HL-60 (cell line): ENCODE data around the gene STN1.

ENCODE experiments used
- DNase-seq, 2 experiments: peaks; one replicate each; pipeline ENCODE4 v3.0.0-alpha.2; 2010 to 2020; ENCODE audit warnings: low read depth in 1 of 2, low spot score in 1 of 2
- H3K27ac ChIP-seq: fragments of 250-450 bp; sonication (Bioruptor Pico); replicated peaks from 2 replicates; pipeline ENCODE4 v1.5.1; 2020; ENCODE audit warnings: mild to moderate bottlenecking, moderate library complexity
- H3K27me3 ChIP-seq: fragments of 250-450 bp; sonication (Bioruptor Pico); 2 replicates; pipeline ENCODE4 v1.5.1; 2021; ENCODE audit warnings: mild to moderate bottlenecking, moderate library complexity; ENCODE audit not compliant: insufficient read depth, poor library complexity, severe bottlenecking
- H3K4me3 ChIP-seq: replicated peaks from 2 replicates; pipeline ENCODE4 v1.5.1; 2011; ENCODE audit warnings: mild to moderate bottlenecking, control low read depth, low read length; ENCODE audit not compliant: insufficient read depth
- CTCF ChIP-seq: IDR thresholded peaks from one replicate; pipeline ENCODE4 v1.5.1; 2011; ENCODE audit warnings: low read length, control low read depth, inconsistent platforms; ENCODE audit not compliant: insufficient read depth
- GABPA ChIP-seq: IDR thresholded peaks from 2 replicates; pipeline ENCODE4 v1.6.1; 2012; ENCODE audit warnings: low read depth
- POLR2AphosphoS5 ChIP-seq: IDR thresholded peaks from 2 replicates; pipeline ENCODE4 v1.6.1; 2012; ENCODE audit warnings: low read depth
- REST ChIP-seq: IDR thresholded peaks from 2 replicates; pipeline ENCODE4 v1.6.1; 2012; ENCODE audit warnings: low read depth; ENCODE audit not compliant: insufficient replicate concordance
- SPI1 ChIP-seq: IDR thresholded peaks from 2 replicates; pipeline ENCODE4 v1.6.1; 2012; ENCODE audit warnings: low read depth, mild to moderate bottlenecking, borderline replicate concordance

Gene STN1

DNA sequence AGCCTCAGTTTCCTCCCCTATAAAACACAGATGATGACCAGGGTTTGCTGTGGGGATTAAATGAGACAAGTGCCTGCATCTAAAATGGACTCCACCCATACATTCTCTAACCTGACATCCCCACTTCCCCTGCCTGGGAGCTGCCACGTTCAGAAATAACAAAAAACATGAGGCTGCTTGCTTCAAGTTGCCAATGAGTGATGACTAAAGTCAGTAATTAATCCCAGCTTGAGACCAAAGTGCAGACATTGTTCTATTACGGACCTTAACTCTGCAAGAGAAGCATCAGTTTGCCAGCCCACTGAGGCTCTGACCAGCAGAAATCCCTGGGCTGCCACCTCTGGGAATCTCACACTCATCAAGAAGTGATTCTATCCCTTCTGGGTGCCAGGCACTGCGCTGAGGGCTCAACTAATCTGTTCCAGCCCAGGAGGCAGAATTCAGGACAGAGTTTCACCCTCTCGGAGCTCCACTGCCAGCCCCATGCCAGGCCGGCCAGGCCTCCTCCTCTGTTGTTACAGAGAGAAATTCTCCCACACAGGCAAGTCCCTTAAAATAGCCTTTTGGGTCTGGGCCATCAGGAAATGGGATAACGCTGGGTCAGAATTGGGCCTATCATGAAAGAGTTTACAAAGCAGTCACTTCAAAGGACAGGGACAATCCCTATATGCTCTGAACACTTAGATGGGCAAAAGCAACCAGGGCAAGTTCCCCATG, 74.0 kb downstream of the STN1 start:
- Histone ChIP-seq H3K27me3 (no peaks in the 10 kb centered on the region), H3K4me3 (no peak overlapping the region), H3K27ac (no peak overlapping the region)
- DNase-seq: no peak
- no peak for TF ChIP-seq SPI1
- no peak for TF ChIP-seq GABPA
- no peak for TF ChIP-seq CTCF
- no peak for TF ChIP-seq POLR2AphosphoS5
- TF ChIP-seq REST: no peak

DNA sequence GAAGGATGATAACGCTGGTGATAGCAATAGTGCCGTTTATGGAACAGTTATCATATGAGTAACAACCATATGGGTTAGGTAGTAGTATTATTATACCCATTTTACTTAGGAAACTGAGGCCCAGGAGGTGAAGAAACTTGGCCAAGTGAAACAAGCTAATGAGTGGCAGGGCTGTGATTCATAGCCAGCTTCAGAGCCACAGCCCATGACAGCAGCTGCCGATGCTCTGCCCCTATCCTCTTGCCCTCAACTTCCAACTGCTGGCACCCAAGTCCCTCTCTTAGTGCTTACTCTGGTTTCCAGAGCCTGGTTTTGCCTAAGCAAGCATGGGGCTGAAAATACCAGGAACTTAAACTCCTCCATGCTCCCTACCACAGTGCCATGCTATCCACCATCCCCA, 74.9 kb downstream of the STN1 start:
- DNase-seq: no peak
- Histone ChIP-seq H3K27me3 (no peaks in the 10 kb centered on the region), H3K27ac (no peak overlapping the region), H3K4me3 (no peak overlapping the region)
- TF ChIP-seq CTCF (no peak), SPI1 (no peak), POLR2AphosphoS5 (no peak), REST (no peak), GABPA (no peak)

DNA sequence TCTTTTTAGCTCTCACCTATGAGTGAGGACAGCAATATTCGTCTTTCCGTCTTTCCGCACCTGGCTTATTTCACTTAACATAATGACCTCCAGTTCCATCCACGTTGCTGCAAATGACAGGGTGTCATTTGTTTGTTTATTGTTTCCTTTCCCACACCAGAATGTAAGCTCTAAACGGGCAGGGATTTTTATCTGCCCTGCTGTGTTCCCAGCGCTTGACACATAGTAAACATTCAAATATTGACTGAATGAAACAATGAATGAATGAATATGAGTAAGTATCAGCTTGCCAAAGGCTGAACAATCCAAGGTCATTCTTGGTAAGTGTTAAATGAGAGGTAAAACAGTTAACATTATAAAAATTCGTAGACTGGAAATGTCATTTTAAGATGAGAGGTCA, 75.4 kb downstream of the STN1 start:
- Histone ChIP-seq H3K27me3 (no peaks in the 10 kb centered on the region), H3K4me3 (no peak overlapping the region), H3K27ac (no peak overlapping the region)
- TF ChIP-seq POLR2AphosphoS5: no peak
- DNase-seq: no peak

- no peak for DNase-seq
- no peak overlapping the region for H3K27ac ChIP-seq
- no peak overlapping the region for H3K4me3 ChIP-seq
- TF ChIP-seq GABPA: no peak
- no peak for TF ChIP-seq REST
- no peak for TF ChIP-seq CTCF
- TF ChIP-seq SPI1: no peak
- no peak for TF ChIP-seq POLR2AphosphoS5
- no peaks in the 10 kb centered on the region for H3K27me3 ChIP-seq
Observed at GRCh38 chr10:103841519-103841918, 76.5 kb downstream of the STN1 start.
